ENCODE results near the gene MAPK7. TPM values are rescaled to one million over a fixed set of nuclear protein-coding genes. Genes with fewer than 3 reads are reported as not detected.

The MAPK7 gene
- total and polyA plus RNA-seq, 3 donors from 2014 or later = 49.7 to 65.4 (median 54.1) TPM

- Histone ChIP-seq H3K4me3 (no peak overlapping the region), H3K4me1 (peaks cover 6% of the 10 kb centered on the region), H3K9me3 (no peaks in the 10 kb centered on the region), H3K27ac (no peak overlapping the region), H3K27me3 (no peaks in the 10 kb centered on the region), H3K36me3 (ENCODE audit: low read depth, missing control alignments) (no peaks in the 10 kb centered on the region)
- 92% methylated on average over 12 of the region's 12 CpGs; no CpG with 5 or more reads in 1 of the 2 donors for whole genome bisulfite sequencing, 2 donors
- TF ChIP-seq CTCF (IDR thresholded peaks at IDR 0.05) = no peak
- no peak for DNase-seq
- intact Hi-C loops (cut with DNase I; ENCODE audit: low total_unique reads) = no loop called here
These were observed 44.5 kb upstream of the MAPK7 start for GRCh38 chr17:19333736-19334290.

GRCh38 chr17:19334331-19334730, 44.0 kb upstream of the MAPK7 start:
- intact Hi-C loops (cut with DNase I; ENCODE audit: low total_unique reads) = no loop called here
- H3K4me1 ChIP-seq = peaks cover 6% of the 10 kb centered on the region
- TF ChIP-seq CTCF (IDR thresholded peaks at IDR 0.05) (no peak), POLR2A (IDR thresholded peaks at IDR 0.05) (no peak)
- H3K27me3 ChIP-seq = no peaks in the 10 kb centered on the region
- DNase-seq = no peak
- WGBS, 2 donors = 86 to 96% methylated on average over 3 to 6 of the region's 6 CpGs
- H3K36me3 ChIP-seq (ENCODE audit: low read depth, missing control alignments) = no peaks in the 10 kb centered on the region
- H3K9me3 ChIP-seq = no peaks in the 10 kb centered on the region
- H3K27ac ChIP-seq = no peak overlapping the region
- no peak overlapping the region for H3K4me3 ChIP-seq

- no peaks in the 10 kb centered on the region for H3K27me3 ChIP-seq
- no peaks in the 10 kb centered on the region for H3K9me3 ChIP-seq
- 85 to 88% methylated on average over 7 to 18 of the region's 18 CpGs for WGBS, 2 donors
- H3K36me3 ChIP-seq (ENCODE audit: low read depth, missing control alignments) = no peaks in the 10 kb centered on the region
- no peak overlapping the region for H3K4me3 ChIP-seq
- no peaks in the 10 kb centered on the region for H3K4me1 ChIP-seq
- DNase-seq = no peak
- intact Hi-C loops (cut with DNase I; ENCODE audit: low total_unique reads) = no loop called here
- no peak overlapping the region for H3K27ac ChIP-seq
- no peak for TF ChIP-seq POLR2A (IDR thresholded peaks at IDR 0.05)
- no peak for TF ChIP-seq CTCF (IDR thresholded peaks at IDR 0.05)
These were observed 42.2 kb upstream of the MAPK7 start for GRCh38 chr17:19335951-19336631.

GRCh38 chr17:19336938-19337711, 41.2 kb upstream of the MAPK7 start:
- H3K27ac ChIP-seq = no peak overlapping the region

More at GRCh38 chr17:19336938-19337711, 41.2 kb upstream of the MAPK7 start:
- no peak overlapping the region for H3K4me3 ChIP-seq
- TF ChIP-seq CTCF (IDR thresholded peaks at IDR 0.05) (no peak), POLR2A (IDR thresholded peaks at IDR 0.05) (no peak)
- H3K4me1 ChIP-seq = no peaks in the 10 kb centered on the region
- H3K36me3 ChIP-seq (ENCODE audit: low read depth, missing control alignments) = no peaks in the 10 kb centered on the region
- intact Hi-C loops (cut with DNase I; ENCODE audit: low total_unique reads) = no loop called here
- no peaks in the 10 kb centered on the region for H3K9me3 ChIP-seq
- DNase-seq = no peak
- no peaks in the 10 kb centered on the region for H3K27me3 ChIP-seq
- WGBS, 2 donors = 71 to 77% methylated on average over 17 to 21 of the region's 21 CpGs
